Neural progenitor cell (in vitro differentiated cells): ENCODE data around the gene ELAPOR2. TPM values are rescaled to one million over a fixed set of nuclear protein-coding genes. Genes with fewer than 3 reads are reported as not detected.

Source experiments
- DNase-seq: peaks from one replicate; pipeline ENCODE4 v3.0.0-alpha.2; 2016; ENCODE audit warnings: low spot score
- H2AFZ ChIP-seq: fragments of 200-600 bp; sonication (generic); replicated peaks from 2 replicates; pipeline ENCODE4 v1.6.1; 2016; ENCODE audit warnings: antibody characterized with exemption
- H3F3A ChIP-seq: fragments of 200-600 bp; sonication (generic); 2 replicates; pipeline ENCODE4 v1.6.1; 2016; ENCODE audit warnings: antibody characterized with exemption, low read depth
- H3K27ac ChIP-seq: fragments of 200-600 bp; sonication (generic); 2 replicates; pipeline ENCODE4 v1.5.1; 2016; ENCODE audit warnings: mild to moderate bottlenecking
- H3K27me3 ChIP-seq: fragments of 200-600 bp; sonication (generic); 2 replicates; pipeline ENCODE4 v1.6.1; 2016; ENCODE audit warnings: mild to moderate bottlenecking, moderate library complexity
- H3K36me3 ChIP-seq: fragments of 200-600 bp; sonication (generic); 2 replicates; pipeline ENCODE4 v1.5.1; 2016
- H3K4me1 ChIP-seq: fragments of 200-600 bp; sonication (generic); 2 replicates; pipeline ENCODE4 v1.6.1; 2016; ENCODE audit warnings: mixed run types
- H3K4me2 ChIP-seq: fragments of 200-600 bp; sonication (generic); 2 replicates; pipeline ENCODE4 v1.6.1; 2016
- H3K4me3 ChIP-seq: fragments of 200-600 bp; sonication (generic); 2 replicates; pipeline ENCODE4 v1.5.1; 2016
- H3K79me2 ChIP-seq: fragments of 200-600 bp; sonication (generic); 2 replicates; pipeline ENCODE4 v1.6.1; 2016; ENCODE audit warnings: low read depth
- H3K9ac ChIP-seq: fragments of 200-600 bp; sonication (generic); 2 replicates; pipeline ENCODE4 v1.6.1; 2016
- H3K9me3 ChIP-seq: fragments of 200-600 bp; sonication (generic); 2 replicates; pipeline ENCODE4 v1.5.1; 2016; ENCODE audit warnings: low read depth
- H4K20me1 ChIP-seq: fragments of 200-600 bp; sonication (generic); 2 replicates; pipeline ENCODE4 v1.6.1; 2016; ENCODE audit warnings: low read depth
- H3K27ac Mint-ChIP-seq: 3 replicates; pipeline ENCODE4 v1.8.0; 2021; ENCODE audit warnings: mixed read lengths
- H3K27me3 Mint-ChIP-seq: 2 replicates; pipeline ENCODE4 v1.8.0; 2022; ENCODE audit warnings: low read depth, mild to moderate bottlenecking, inconsistent platforms, moderate library complexity, mixed read lengths; ENCODE audit not compliant: insufficient read depth
- H3K36me3 Mint-ChIP-seq: 3 replicates; pipeline ENCODE4 v1.8.0; 2021; ENCODE audit warnings: mixed read lengths
- H3K4me1 Mint-ChIP-seq: 3 replicates; pipeline ENCODE4 v1.8.0; 2021; ENCODE audit warnings: mixed read lengths
- H3K4me3 Mint-ChIP-seq: 3 replicates; pipeline ENCODE4 v1.8.0; 2021; ENCODE audit warnings: mild to moderate bottlenecking, moderate library complexity, mixed read lengths
- H3K9me3 Mint-ChIP-seq: 3 replicates; pipeline ENCODE4 v1.8.0; 2020; ENCODE audit warnings: mixed read lengths
- CTCF ChIP-seq: fragments of 200-600 bp; sonication (generic); IDR thresholded peaks from 2 replicates; pipeline ENCODE4 v1.5.1; 2017; ENCODE audit warnings: antibody characterized with exemption, mild to moderate bottlenecking
- EZH2 ChIP-seq: fragments of 200-600 bp; sonication (generic); IDR thresholded peaks from 2 replicates; pipeline ENCODE4 v1.6.1; 2017; ENCODE audit warnings: antibody characterized with exemption, mild to moderate bottlenecking, moderate library complexity
- EZH2phosphoT487 ChIP-seq: fragments of 200-600 bp; sonication (generic); IDR thresholded peaks from 2 replicates; pipeline ENCODE4 v1.6.1; 2017; ENCODE audit warnings: antibody characterized with exemption
- total RNA-seq: library from RNA; depleted of rRNA; stranded (reverse); fragments of >200 nt; gene quantifications from 2 replicates; pipeline ENCODE4 v1.2.3, GENCODE V29; 2015; ENCODE audit warnings: low replicate concordance

The ELAPOR2 gene
- total RNA-seq, 1 donor from 2014 or later, result 80.4 TPM

- no peaks in the 10 kb centered on the region for H3K79me2 ChIP-seq
- no peak overlapping the region for H2AFZ ChIP-seq
- no peaks in the 10 kb centered on the region for H3K4me1 ChIP-seq
- H3K9ac ChIP-seq, result no peak overlapping the region
- H3K9me3 Mint-ChIP-seq, result no peaks in the 10 kb centered on the region
- no peaks in the 10 kb centered on the region for H3K27me3 ChIP-seq
- H3K4me2 ChIP-seq, result no peak overlapping the region
- TF ChIP-seq EZH2 (no peak), CTCF (no peak), EZH2phosphoT487 (no peak)
- no peak for DNase-seq
- no peaks in the 10 kb centered on the region for H3K4me1 Mint-ChIP-seq
- H3F3A ChIP-seq, result no peaks in the 10 kb centered on the region
- H3K4me3 ChIP-seq, result no peak overlapping the region
- no peaks in the 10 kb centered on the region for H3K9me3 ChIP-seq
- H3K27me3 Mint-ChIP-seq, result no peaks in the 10 kb centered on the region
- H3K4me3 Mint-ChIP-seq, result no peak overlapping the region
- no peak overlapping the region for H3K27ac ChIP-seq
- H3K27ac Mint-ChIP-seq, result no peak overlapping the region
- H3K36me3 ChIP-seq, result no peaks in the 10 kb centered on the region
- no peaks in the 10 kb centered on the region for H3K36me3 Mint-ChIP-seq
- H4K20me1 ChIP-seq, result no peaks in the 10 kb centered on the region
These were observed 23.2 kb upstream of the ELAPOR2 start for GRCh38 chr7:87082675-87083074.

GRCh38 chr7:87075671-87076404 is 16.4 kb upstream of the ELAPOR2 start:
- Mint-ChIP-seq H3K4me3 (no peak overlapping the region), H3K27ac (no peak overlapping the region), H3K36me3 (no peaks in the 10 kb centered on the region), H3K4me1 (no peaks in the 10 kb centered on the region), H3K27me3 (no peaks in the 10 kb centered on the region), H3K9me3 (no peaks in the 10 kb centered on the region)
- Histone ChIP-seq H4K20me1 (no peaks in the 10 kb centered on the region), H3K27me3 (no peaks in the 10 kb centered on the region), H3K4me1 (no peaks in the 10 kb centered on the region), H3K4me2 (no peak overlapping the region), H3K9me3 (no peaks in the 10 kb centered on the region), H3K79me2 (no peaks in the 10 kb centered on the region), H3K4me3 (no peak overlapping the region), H3K27ac (no peak overlapping the region), H2AFZ (no peak overlapping the region), H3F3A (no peaks in the 10 kb centered on the region), H3K36me3 (no peaks in the 10 kb centered on the region), H3K9ac (no peak overlapping the region)
- TF ChIP-seq EZH2, result no peak
- no peak for TF ChIP-seq CTCF
- TF ChIP-seq EZH2phosphoT487, result no peak
- DNase-seq, result no peak

- H3K9me3 ChIP-seq, result no peaks in the 10 kb centered on the region
- H4K20me1 ChIP-seq, result no peaks in the 10 kb centered on the region
- H3K4me3 ChIP-seq, result no peak overlapping the region
- H3K27ac Mint-ChIP-seq, result no peak overlapping the region
- H3K4me3 Mint-ChIP-seq, result no peak overlapping the region
- no peaks in the 10 kb centered on the region for H3K27me3 ChIP-seq
- no peak overlapping the region for H3K9ac ChIP-seq
- H3K27me3 Mint-ChIP-seq, result no peaks in the 10 kb centered on the region
- no peak for DNase-seq
- H3K4me1 Mint-ChIP-seq, result no peaks in the 10 kb centered on the region
- no peaks in the 10 kb centered on the region for H3K36me3 Mint-ChIP-seq
- no peaks in the 10 kb centered on the region for H3K9me3 Mint-ChIP-seq
- H3K4me1 ChIP-seq, result no peaks in the 10 kb centered on the region
- no peak for TF ChIP-seq CTCF
- no peak for TF ChIP-seq EZH2phosphoT487
- TF ChIP-seq EZH2, result no peak
- H3F3A ChIP-seq, result no peaks in the 10 kb centered on the region
- H3K36me3 ChIP-seq, result no peaks in the 10 kb centered on the region
- H3K27ac ChIP-seq, result no peak overlapping the region
- no peaks in the 10 kb centered on the region for H3K79me2 ChIP-seq
- H3K4me2 ChIP-seq, result no peak overlapping the region
- H2AFZ ChIP-seq, result no peak overlapping the region
These were observed 8.3 kb upstream of the ELAPOR2 start for GRCh38 chr7:87067788-87068187.
